VCaP (cell line): ENCODE results near the gene SH3TC2.

Source experiments
- H3K27ac ChIP-seq: fragments of 450-650 bp; 2 replicates; pipeline ENCODE4 v1.5.1; 2017
- CTCF ChIP-seq: fragments of 450-650 bp; conservative IDR thresholded peaks from 2 replicates; pipeline ENCODE4 v1.5.1; 2017; ENCODE audit warnings: mild to moderate bottlenecking, moderate library complexity

Gene SH3TC2

GRCh38 chr5:149004559-149004958 is 58.3 kb downstream of the SH3TC2 start:
- H3K27ac ChIP-seq: no peak overlapping the region
- TF ChIP-seq CTCF: no peak

- no peak for TF ChIP-seq CTCF
- no peak overlapping the region for H3K27ac ChIP-seq
Observed at GRCh38 chr5:149002761-149003689, 59.8 kb downstream of the SH3TC2 start.

GRCh38 chr5:149002053-149002452 is 60.8 kb downstream of the SH3TC2 start:
- H3K27ac ChIP-seq: no peak overlapping the region
- TF ChIP-seq CTCF: no peak

- no peak overlapping the region for H3K27ac ChIP-seq
- TF ChIP-seq CTCF: no peak
Observed at GRCh38 chr5:149001162-149001561, 61.7 kb downstream of the SH3TC2 start.

GRCh38 chr5:148999741-149000140 is 63.1 kb downstream of the SH3TC2 start:
- TF ChIP-seq CTCF: no peak

GRCh38 chr5:148998174-148998797 is 64.6 kb downstream of the SH3TC2 start:
- peak; percentile 70 for TF ChIP-seq CTCF
- no peak overlapping the region for H3K27ac ChIP-seq

More at GRCh38 chr5:148999741-149000140, 63.1 kb downstream of the SH3TC2 start:
- H3K27ac ChIP-seq: no peak overlapping the region

- H3K27ac ChIP-seq: peak overlapping the region; percentile 63
- no peak for TF ChIP-seq CTCF
Observed at GRCh38 chr5:148996270-148996669, 66.6 kb downstream of the SH3TC2 start.
